NT2/D1 (cell line): Measurements from ENCODE around the gene ERBB2.
"Not testable (repeated sequence)": the region's sequence is repeated elsewhere in the genome, so short reads cannot be mapped to it uniquely, and the experiment has no call there.

Experiments
- DNase-seq: peaks from one replicate; pipeline ENCODE4 v3.0.0-alpha.2; 2011; ENCODE audit warnings: low read depth, low spot score
- H3K27me3 ChIP-seq: 2 replicates; pipeline ENCODE4 v1.6.0; 2011; ENCODE audit warnings: mild to moderate bottlenecking; ENCODE audit not compliant: insufficient read length, insufficient read depth
- H3K36me3 ChIP-seq: 2 replicates; pipeline ENCODE4 v1.6.1; 2011; ENCODE audit warnings: mild to moderate bottlenecking, low read length, mixed read lengths; ENCODE audit not compliant: insufficient read depth, insufficient read length
- H3K4me1 ChIP-seq: 2 replicates; pipeline ENCODE4 v1.5.1; 2011; ENCODE audit not compliant: insufficient read depth, insufficient read length
- H3K4me3 ChIP-seq: 2 replicates; pipeline ENCODE4 v1.5.1; 2011; ENCODE audit warnings: low read depth; ENCODE audit not compliant: insufficient read length
- H3K9ac ChIP-seq: 2 replicates; pipeline ENCODE4 v1.6.0; 2011; ENCODE audit warnings: low read depth; ENCODE audit not compliant: insufficient read length
- H3K9me3 ChIP-seq: 2 replicates; pipeline ENCODE4 v1.5.1; 2011; ENCODE audit warnings: mild to moderate bottlenecking, low read length; ENCODE audit not compliant: insufficient read depth
- SUZ12 ChIP-seq: IDR thresholded peaks from 2 replicates; pipeline ENCODE4 v1.6.1; 2011; ENCODE audit not compliant: insufficient read length, insufficient read depth; ENCODE audit errors: extremely low read depth
- YY1 ChIP-seq: IDR thresholded peaks from 2 replicates; pipeline ENCODE4 v1.6.1; 2011; ENCODE audit not compliant: insufficient read length, insufficient read depth
- ZNF274 ChIP-seq: IDR thresholded peaks from 2 replicates; pipeline ENCODE4 v1.6.1; 2011; ENCODE audit warnings: mild to moderate bottlenecking, low read depth, low read length

The ERBB2 gene

DNA sequence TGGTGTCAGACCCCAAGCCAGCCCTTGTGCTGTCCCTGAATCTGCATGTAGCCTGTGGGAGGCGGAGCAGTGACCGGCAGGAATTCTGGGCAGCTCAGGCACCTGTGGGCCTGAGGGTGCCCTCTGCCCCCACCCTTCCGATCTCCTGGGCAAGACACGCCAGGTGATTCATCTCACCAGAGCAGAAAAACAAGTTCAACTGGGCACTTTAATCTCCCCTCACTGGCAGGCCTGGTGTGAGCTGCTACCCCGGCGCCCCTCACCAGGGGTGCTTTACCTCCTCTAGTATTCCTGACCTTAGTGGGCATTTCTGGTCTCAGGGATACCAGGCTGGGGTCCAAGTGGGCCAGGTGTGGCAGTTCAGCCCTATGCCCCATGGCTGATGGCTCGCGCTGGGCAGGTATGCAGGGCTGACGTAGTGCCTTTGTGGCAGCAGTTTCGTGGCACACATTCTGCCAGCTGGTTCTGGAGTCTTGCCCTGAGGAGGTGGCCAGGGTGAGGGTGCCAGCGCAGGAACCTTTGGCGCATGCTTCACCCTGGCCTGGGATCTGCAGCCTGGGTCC, 6.0 kb downstream of the ERBB2 start:
- no peak for TF ChIP-seq ZNF274
- no peak for TF ChIP-seq SUZ12
- no peak for TF ChIP-seq YY1
- peaks cover 32% of the 10 kb centered on the region for H3K4me1 ChIP-seq
- no peak overlapping the region for H3K4me3 ChIP-seq
- no peak for DNase-seq
- H3K9me3 ChIP-seq: no peaks in the 10 kb centered on the region
- H3K36me3 ChIP-seq: peaks cover 63% of the 10 kb centered on the region
- peak overlapping the region; percentile 63 for H3K9ac ChIP-seq
- H3K27me3 ChIP-seq: no peaks in the 10 kb centered on the region

DNA sequence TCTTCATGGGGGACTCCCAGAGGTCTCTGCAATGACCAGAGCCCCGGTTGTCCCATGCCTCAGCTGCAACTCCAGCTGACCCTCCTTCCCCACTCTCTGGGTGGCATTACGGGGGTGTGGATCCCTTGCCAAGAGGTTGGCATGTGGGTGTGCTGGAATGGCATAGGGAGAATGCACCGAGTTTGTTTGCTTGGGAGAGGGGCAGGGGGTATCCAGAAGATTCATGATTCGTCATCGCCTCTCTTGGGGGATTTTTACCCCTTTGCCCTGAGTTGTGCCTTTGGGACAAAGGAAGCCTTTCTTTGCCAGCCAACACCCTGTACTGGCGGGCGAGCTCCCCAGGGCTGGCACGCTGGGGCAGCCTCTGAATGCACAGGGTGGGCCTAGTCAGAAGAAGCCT, 6.5 kb downstream of the ERBB2 start:
- no peak overlapping the region for H3K9ac ChIP-seq
- H3K4me3 ChIP-seq: no peak overlapping the region
- DNase-seq: no peak
- no peak for TF ChIP-seq YY1
- TF ChIP-seq ZNF274: no peak
- TF ChIP-seq SUZ12: no peak
- no peaks in the 10 kb centered on the region for H3K27me3 ChIP-seq
- H3K9me3 ChIP-seq: no peaks in the 10 kb centered on the region
- H3K36me3 ChIP-seq: peaks cover 66% of the 10 kb centered on the region
- H3K4me1 ChIP-seq: peaks cover 28% of the 10 kb centered on the region

DNA sequence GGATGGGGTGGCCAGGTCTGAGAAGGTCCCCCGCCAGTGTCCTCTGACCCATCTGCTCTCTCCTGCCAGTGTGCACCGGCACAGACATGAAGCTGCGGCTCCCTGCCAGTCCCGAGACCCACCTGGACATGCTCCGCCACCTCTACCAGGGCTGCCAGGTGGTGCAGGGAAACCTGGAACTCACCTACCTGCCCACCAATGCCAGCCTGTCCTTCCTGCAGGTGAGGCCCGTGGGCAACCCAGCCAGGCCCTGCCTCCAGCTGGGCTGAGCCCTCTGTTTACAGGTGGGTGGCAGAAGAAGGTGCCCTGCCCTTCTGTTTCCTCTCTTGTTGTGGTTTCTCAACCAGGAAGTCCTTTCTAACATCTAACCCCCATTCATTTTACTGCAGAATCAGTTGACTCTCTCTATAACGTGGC, 7.1 kb downstream of the ERBB2 start:
- TF ChIP-seq ZNF274: no peak
- TF ChIP-seq SUZ12: no peak
- no peak for TF ChIP-seq YY1
- Histone ChIP-seq H3K4me3 (no peak overlapping the region), H3K36me3 (peaks cover 69% of the 10 kb centered on the region), H3K27me3 (no peaks in the 10 kb centered on the region), H3K9ac (no peak overlapping the region), H3K9me3 (no peaks in the 10 kb centered on the region), H3K4me1 (peaks cover 24% of the 10 kb centered on the region)
- no peak for DNase-seq

DNA sequence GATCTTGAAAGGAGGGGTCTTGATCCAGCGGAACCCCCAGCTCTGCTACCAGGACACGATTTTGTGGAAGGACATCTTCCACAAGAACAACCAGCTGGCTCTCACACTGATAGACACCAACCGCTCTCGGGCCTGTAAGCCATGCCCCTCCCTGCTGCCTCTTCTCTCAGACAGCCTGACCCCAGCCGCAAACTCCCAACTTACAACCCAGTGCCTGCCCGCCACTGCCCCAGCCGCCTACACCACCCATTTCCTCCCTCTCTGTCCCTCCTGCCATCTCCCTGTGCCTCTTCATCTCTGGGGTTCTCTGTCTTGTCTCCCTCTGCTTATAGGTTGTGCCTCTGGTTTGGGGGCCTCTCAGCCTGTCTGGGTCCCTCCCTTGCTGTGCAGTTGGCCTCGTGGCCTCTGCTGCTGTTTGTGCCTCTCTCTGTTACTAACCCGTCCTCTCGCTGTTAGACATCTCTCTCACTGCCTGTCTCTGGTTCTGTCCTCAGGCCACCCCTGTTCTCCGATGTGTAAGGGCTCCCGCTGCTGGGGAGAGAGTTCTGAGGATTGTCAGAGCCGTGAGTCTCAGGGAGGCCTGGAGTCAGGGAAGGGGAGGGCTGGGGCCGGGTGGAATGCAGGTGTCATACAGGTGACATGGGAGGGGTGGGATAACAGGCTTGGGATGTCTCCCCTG, 9.6 kb downstream of the ERBB2 start:
- no peaks in the 10 kb centered on the region for H3K27me3 ChIP-seq
- H3K9ac ChIP-seq: no peak overlapping the region
- H3K9me3 ChIP-seq: no peaks in the 10 kb centered on the region
- H3K4me1 ChIP-seq: peaks cover 18% of the 10 kb centered on the region
- DNase-seq: no peak
- H3K4me3 ChIP-seq: no peak overlapping the region
- peaks cover 73% of the 10 kb centered on the region for H3K36me3 ChIP-seq
- TF ChIP-seq ZNF274 (no peak), SUZ12 (no peak), YY1 (no peak)

DNA sequence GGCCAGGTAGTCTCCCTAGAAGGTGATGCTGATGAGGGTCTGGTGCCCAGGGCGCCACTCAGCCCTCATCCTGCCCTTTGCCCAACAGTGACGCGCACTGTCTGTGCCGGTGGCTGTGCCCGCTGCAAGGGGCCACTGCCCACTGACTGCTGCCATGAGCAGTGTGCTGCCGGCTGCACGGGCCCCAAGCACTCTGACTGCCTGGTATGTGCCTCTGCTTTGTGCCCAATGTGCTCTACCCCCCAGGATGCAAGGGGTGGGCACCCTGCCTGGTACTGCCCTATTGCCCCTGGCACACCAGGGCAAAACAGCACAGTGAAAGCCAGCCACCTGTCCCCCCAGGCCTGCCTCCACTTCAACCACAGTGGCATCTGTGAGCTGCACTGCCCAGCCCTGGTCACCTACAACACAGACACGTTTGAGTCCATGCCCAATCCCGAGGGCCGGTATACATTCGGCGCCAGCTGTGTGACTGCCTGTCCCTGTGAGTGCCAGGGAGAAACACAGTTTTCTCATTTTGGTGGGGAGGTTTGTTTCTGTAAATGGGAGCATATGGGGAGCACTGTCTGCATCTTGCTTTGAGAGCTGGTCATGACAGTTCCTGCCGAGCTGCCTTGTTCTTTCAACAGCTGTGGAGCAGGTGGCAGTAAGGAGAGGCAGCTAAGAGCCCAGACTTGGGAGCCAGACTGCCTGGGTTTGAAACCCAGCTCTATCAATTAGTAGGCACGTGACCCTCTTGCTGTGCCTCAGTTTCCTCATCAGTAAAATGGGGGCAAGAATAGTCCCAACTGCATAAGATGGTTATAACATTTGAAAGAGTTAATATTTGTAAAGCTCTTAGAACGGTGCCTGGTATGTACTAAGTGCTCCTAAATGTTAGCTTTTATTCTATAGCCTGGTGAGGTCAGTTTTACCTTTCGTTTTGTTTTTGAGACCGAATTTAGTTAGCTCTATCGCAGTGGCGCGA, 10.4 kb downstream of the ERBB2 start:
- TF ChIP-seq ZNF274 (no peak), YY1 (no peak), SUZ12 (no peak)
- peaks cover 10% of the 10 kb centered on the region for H3K4me1 ChIP-seq
- H3K4me3 ChIP-seq: no peak overlapping the region
- no peak overlapping the region for H3K9ac ChIP-seq
- peaks cover 78% of the 10 kb centered on the region for H3K36me3 ChIP-seq
- no peaks in the 10 kb centered on the region for H3K9me3 ChIP-seq
- H3K27me3 ChIP-seq: no peaks in the 10 kb centered on the region
- DNase-seq: no peak

DNA sequence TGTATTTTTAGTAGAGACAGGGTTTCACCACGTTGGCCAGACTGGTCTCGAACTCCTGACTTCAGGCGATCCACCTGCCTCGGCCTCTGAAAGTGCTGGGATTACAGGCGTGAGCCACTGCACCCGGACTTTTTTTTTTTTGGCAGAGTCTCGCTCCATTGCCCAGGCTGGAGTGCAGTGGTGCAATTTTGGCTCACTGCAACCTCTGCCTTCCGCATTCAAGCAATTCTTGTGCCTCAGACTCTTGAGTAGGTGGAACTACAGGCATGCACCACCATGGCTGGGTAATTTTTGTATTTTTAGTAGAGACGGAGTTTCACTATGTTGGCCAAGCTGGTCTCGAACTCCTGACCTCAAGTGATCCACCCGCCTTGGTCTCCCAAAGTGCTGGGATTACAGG, 11.2 kb downstream of the ERBB2 start:
- not testable (repeated sequence) for H3K9me3 ChIP-seq, DNase-seq, H3K4me3 ChIP-seq, H3K4me1 ChIP-seq, H3K27me3 ChIP-seq, H3K9ac ChIP-seq
- H3K36me3 ChIP-seq: peaks cover 82% of the 10 kb centered on the region

DNA sequence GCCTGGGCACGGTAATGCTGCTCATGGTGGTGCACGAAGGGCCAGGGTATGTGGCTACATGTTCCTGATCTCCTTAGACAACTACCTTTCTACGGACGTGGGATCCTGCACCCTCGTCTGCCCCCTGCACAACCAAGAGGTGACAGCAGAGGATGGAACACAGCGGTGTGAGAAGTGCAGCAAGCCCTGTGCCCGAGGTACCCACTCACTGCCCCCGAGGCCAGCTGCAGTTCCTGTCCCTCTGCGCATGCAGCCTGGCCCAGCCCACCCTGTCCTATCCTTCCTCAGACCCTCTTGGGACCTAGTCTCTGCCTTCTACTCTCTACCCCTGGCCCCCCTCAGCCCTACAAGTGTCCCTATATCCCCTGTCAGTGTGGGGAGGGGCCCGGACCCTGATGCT, 12.0 kb downstream of the ERBB2 start:
- Histone ChIP-seq H3K4me1 (peaks cover 6% of the 10 kb centered on the region), H3K9me3 (no peaks in the 10 kb centered on the region), H3K4me3 (no peak overlapping the region), H3K9ac (no peak overlapping the region), H3K27me3 (no peaks in the 10 kb centered on the region), H3K36me3 (peaks cover 83% of the 10 kb centered on the region)
- TF ChIP-seq ZNF274 (no peak), YY1 (no peak), SUZ12 (no peak)
- no peak for DNase-seq
